ENCODE results near the gene ZNF729. TPM values are rescaled to one million over a fixed set of nuclear protein-coding genes. Genes with fewer than 3 reads are reported as not detected.
"Not testable (repeated sequence)": the region's sequence is repeated elsewhere in the genome, so short reads cannot be mapped to it uniquely, and the experiment has no call there.

ZNF729 gene
- not detected for total RNA-seq

GRCh38 chr19:22286151-22286810 is at the start of gene ZNF729:
ZNF729 (plus strand) TSS chr19:22286441; CDS start chr19:22286526, 85 bp downstream.
- Mint-ChIP-seq H3K4me1 (no peaks in the 10 kb centered on the region), H3K9me3 (ENCODE audit: low read depth) (peaks cover 22% of the 10 kb centered on the region), H3K27me3 (peaks cover 4% of the 10 kb centered on the region), H3K4me3 (no peak within 1 kb of the TSS), H3K36me3 (ENCODE audit: low read depth) (peaks cover 3% of the 10 kb centered on the region), H3K27ac (no peak within 1 kb of the TSS)
- intact Hi-C loops (cut with DNase I, micrococcal nuclease): no loop called here
- POLR2A ChIA-PET: no interaction called here
- DNase-seq (peak; percentile 5), ATAC-seq (no peak)
- CTCF ChIA-PET: interaction anchor here (0.9 kb wide), 1 partner anchor 101 kb away, joined by 3 read pairs; no protein-coding TSS in a partner anchor

- ATAC-seq (no peak), DNase-seq (no peak)
- H3K36me3 Mint-ChIP-seq (ENCODE audit: low read depth): no peaks in the 10 kb centered on the region
- no peak overlapping the region for H3K27ac Mint-ChIP-seq
- POLR2A ChIA-PET: no interaction called here
- H3K4me1 Mint-ChIP-seq: no peaks in the 10 kb centered on the region
- CTCF ChIA-PET: no interaction called here
- no peak overlapping the region for H3K4me3 Mint-ChIP-seq
- peaks cover 25% of the 10 kb centered on the region for H3K9me3 Mint-ChIP-seq (ENCODE audit: low read depth)
- intact Hi-C loops (cut with DNase I, micrococcal nuclease): no loop called here
- no peaks in the 10 kb centered on the region for H3K27me3 Mint-ChIP-seq
These were observed 29.4 kb upstream of the ZNF729 start for GRCh38 chr19:22256856-22257255.

- Mint-ChIP-seq H3K9me3 (ENCODE audit: low read depth) (peaks cover 25% of the 10 kb centered on the region), H3K4me1 (no peaks in the 10 kb centered on the region), H3K36me3 (ENCODE audit: low read depth) (no peaks in the 10 kb centered on the region), H3K4me3 (no peak overlapping the region), H3K27me3 (no peaks in the 10 kb centered on the region), H3K27ac (no peak overlapping the region)
- intact Hi-C loops (cut with DNase I, micrococcal nuclease): no loop called here
- ChIA-PET CTCF (interaction anchor here (0.6 kb wide), 1 partner anchor 14 kb away, joined by 3 read pairs; no protein-coding TSS in a partner anchor), POLR2A (no interaction called here)
- DNase-seq (no peak), ATAC-seq (no peak)
These were observed 28.9 kb upstream of the ZNF729 start for GRCh38 chr19:22257381-22257780.

- no peaks in the 10 kb centered on the region for H3K4me1 Mint-ChIP-seq
- intact Hi-C loops (cut with DNase I, micrococcal nuclease): no loop called here
- no peaks in the 10 kb centered on the region for H3K36me3 Mint-ChIP-seq (ENCODE audit: low read depth)
- no peak overlapping the region for H3K4me3 Mint-ChIP-seq
- CTCF ChIA-PET: interaction anchor here (0.6 kb wide), 1 partner anchor 13 kb away, joined by 3 read pairs; no protein-coding TSS in a partner anchor
- POLR2A ChIA-PET: no interaction called here
- no peak overlapping the region for H3K27ac Mint-ChIP-seq
- DNase-seq (no peak), ATAC-seq (no peak)
- H3K9me3 Mint-ChIP-seq (ENCODE audit: low read depth): peaks cover 25% of the 10 kb centered on the region
- no peaks in the 10 kb centered on the region for H3K27me3 Mint-ChIP-seq
These were observed 28.3 kb upstream of the ZNF729 start for GRCh38 chr19:22257916-22258315.

- no peak overlapping the region for H3K4me3 Mint-ChIP-seq
- no peak overlapping the region for H3K27ac Mint-ChIP-seq
- no peaks in the 10 kb centered on the region for H3K27me3 Mint-ChIP-seq
- no peak for DNase-seq
- intact Hi-C loops (cut with DNase I, micrococcal nuclease): no loop called here
- peaks cover 20% of the 10 kb centered on the region for H3K9me3 Mint-ChIP-seq (ENCODE audit: low read depth)
- CTCF ChIA-PET: no interaction called here
- H3K36me3 Mint-ChIP-seq (ENCODE audit: low read depth): no peaks in the 10 kb centered on the region
- no peaks in the 10 kb centered on the region for H3K4me1 Mint-ChIP-seq
- ATAC-seq: no peak
- POLR2A ChIA-PET: no interaction called here
These were observed 25.7 kb upstream of the ZNF729 start for GRCh38 chr19:22260499-22260898.

GRCh38 chr19:22261596-22261995 is 24.6 kb upstream of the ZNF729 start:
- DNase-seq: no peak
- no peak for ATAC-seq
- H3K27ac Mint-ChIP-seq: no peak overlapping the region
- peaks cover 20% of the 10 kb centered on the region for H3K9me3 Mint-ChIP-seq (ENCODE audit: low read depth)
- no peaks in the 10 kb centered on the region for H3K4me1 Mint-ChIP-seq
- no peaks in the 10 kb centered on the region for H3K27me3 Mint-ChIP-seq
- ChIA-PET CTCF (no interaction called here), POLR2A (no interaction called here)
- intact Hi-C loops (cut with DNase I, micrococcal nuclease): no loop called here
- no peak overlapping the region for H3K4me3 Mint-ChIP-seq
- H3K36me3 Mint-ChIP-seq (ENCODE audit: low read depth): no peaks in the 10 kb centered on the region

GRCh38 chr19:22263121-22263520 is 23.1 kb upstream of the ZNF729 start:
- ChIA-PET CTCF (no interaction called here), POLR2A (no interaction called here)
- no peaks in the 10 kb centered on the region for H3K4me1 Mint-ChIP-seq
- ATAC-seq (no peak), DNase-seq (no peak)
- no peaks in the 10 kb centered on the region for H3K27me3 Mint-ChIP-seq
- peaks cover 27% of the 10 kb centered on the region for H3K9me3 Mint-ChIP-seq (ENCODE audit: low read depth)
- no peaks in the 10 kb centered on the region for H3K36me3 Mint-ChIP-seq (ENCODE audit: low read depth)
- H3K27ac Mint-ChIP-seq: no peak overlapping the region
- intact Hi-C loops (cut with DNase I, micrococcal nuclease): no loop called here
- no peak overlapping the region for H3K4me3 Mint-ChIP-seq

- peaks cover 29% of the 10 kb centered on the region for H3K9me3 Mint-ChIP-seq (ENCODE audit: low read depth)
- H3K27ac Mint-ChIP-seq; H3K4me1 Mint-ChIP-seq; H3K4me3 Mint-ChIP-seq; H3K27me3 Mint-ChIP-seq; H3K36me3 Mint-ChIP-seq (ENCODE audit: low read depth); POLR2A ChIA-PET; ATAC-seq; DNase-seq; intact Hi-C loops (cut with DNase I, micrococcal nuclease); CTCF ChIA-PET: not testable (repeated sequence)
These were observed 35.3 kb downstream of the ZNF729 start for GRCh38 chr19:22321554-22321953.

GRCh38 chr19:22326219-22326618 is 40.0 kb downstream of the ZNF729 start:
- intact Hi-C loops (cut with DNase I, micrococcal nuclease): no loop called here
- no peak overlapping the region for H3K4me3 Mint-ChIP-seq
- H3K27ac Mint-ChIP-seq: no peak overlapping the region
- POLR2A ChIA-PET: no interaction called here
- no peaks in the 10 kb centered on the region for H3K36me3 Mint-ChIP-seq (ENCODE audit: low read depth)
- peaks cover 38% of the 10 kb centered on the region for H3K9me3 Mint-ChIP-seq (ENCODE audit: low read depth)
- CTCF ChIA-PET: no interaction called here
- no peaks in the 10 kb centered on the region for H3K27me3 Mint-ChIP-seq
- ATAC-seq (no peak), DNase-seq (no peak)
- H3K4me1 Mint-ChIP-seq: no peaks in the 10 kb centered on the region

- POLR2A ChIA-PET: no interaction called here
- DNase-seq: no peak
These were observed 41.1 kb downstream of the ZNF729 start for GRCh38 chr19:22327321-22327720.

GRCh38 chr19:22331521-22331920 is 45.3 kb downstream of the ZNF729 start:
- Mint-ChIP-seq H3K4me3 (no peak overlapping the region), H3K27me3 (no peaks in the 10 kb centered on the region), H3K4me1 (no peaks in the 10 kb centered on the region), H3K27ac (no peak overlapping the region), H3K36me3 (ENCODE audit: low read depth) (no peaks in the 10 kb centered on the region), H3K9me3 (ENCODE audit: low read depth) (peaks cover 38% of the 10 kb centered on the region)
- CTCF ChIA-PET: no interaction called here
- DNase-seq: no peak
- ATAC-seq: no peak
- intact Hi-C loops (cut with DNase I, micrococcal nuclease): no loop called here
- POLR2A ChIA-PET: no interaction called here

More at GRCh38 chr19:22327321-22327720, 41.1 kb downstream of the ZNF729 start:
- no peak overlapping the region for H3K4me3 Mint-ChIP-seq
- no peaks in the 10 kb centered on the region for H3K4me1 Mint-ChIP-seq
- H3K27me3 Mint-ChIP-seq: no peaks in the 10 kb centered on the region
- H3K27ac Mint-ChIP-seq: no peak overlapping the region
- H3K9me3 Mint-ChIP-seq (ENCODE audit: low read depth): peaks cover 39% of the 10 kb centered on the region
- H3K36me3 Mint-ChIP-seq (ENCODE audit: low read depth): no peaks in the 10 kb centered on the region
- intact Hi-C loops (cut with DNase I, micrococcal nuclease): no loop called here
- ATAC-seq: no peak
- CTCF ChIA-PET: no interaction called here

GRCh38 chr19:22332924-22333323 is 46.7 kb downstream of the ZNF729 start:
- ChIA-PET CTCF (no interaction called here), POLR2A (no interaction called here)
- intact Hi-C loops (cut with DNase I, micrococcal nuclease): no loop called here
- Mint-ChIP-seq H3K27me3 (no peaks in the 10 kb centered on the region), H3K36me3 (ENCODE audit: low read depth) (no peaks in the 10 kb centered on the region), H3K9me3 (ENCODE audit: low read depth) (peaks cover 37% of the 10 kb centered on the region), H3K4me1 (no peaks in the 10 kb centered on the region), H3K4me3 (no peak overlapping the region), H3K27ac (no peak overlapping the region)
- no peak for DNase-seq
- ATAC-seq: no peak

- H3K36me3 Mint-ChIP-seq (ENCODE audit: low read depth): no peaks in the 10 kb centered on the region
- no peaks in the 10 kb centered on the region for H3K4me1 Mint-ChIP-seq
- H3K27ac Mint-ChIP-seq: no peak overlapping the region
- peaks cover 31% of the 10 kb centered on the region for H3K9me3 Mint-ChIP-seq (ENCODE audit: low read depth)
- ATAC-seq: no peak
- ChIA-PET POLR2A (no interaction called here), CTCF (no interaction called here)
- no peaks in the 10 kb centered on the region for H3K27me3 Mint-ChIP-seq
- no peak overlapping the region for H3K4me3 Mint-ChIP-seq
- intact Hi-C loops (cut with DNase I, micrococcal nuclease): no loop called here
- DNase-seq: no peak
These were observed 49.5 kb downstream of the ZNF729 start for GRCh38 chr19:22335716-22336115.

All from activated CD4-positive, alpha-beta T cell treated with anti-CD3 and anti-CD28 coated beads for 36 hours (primary cell).